ENCODE data around the gene RMC1. TPM values are rescaled to one million over a fixed set of nuclear protein-coding genes. Genes with fewer than 3 reads are reported as not detected.

RMC1 gene
- total and polyA plus RNA-seq, 2 of the 13 experiments (the other 11 are each of a cell fraction or from before 2014, with no cell fraction given), result 9.4 to 19.5 TPM

DNA sequence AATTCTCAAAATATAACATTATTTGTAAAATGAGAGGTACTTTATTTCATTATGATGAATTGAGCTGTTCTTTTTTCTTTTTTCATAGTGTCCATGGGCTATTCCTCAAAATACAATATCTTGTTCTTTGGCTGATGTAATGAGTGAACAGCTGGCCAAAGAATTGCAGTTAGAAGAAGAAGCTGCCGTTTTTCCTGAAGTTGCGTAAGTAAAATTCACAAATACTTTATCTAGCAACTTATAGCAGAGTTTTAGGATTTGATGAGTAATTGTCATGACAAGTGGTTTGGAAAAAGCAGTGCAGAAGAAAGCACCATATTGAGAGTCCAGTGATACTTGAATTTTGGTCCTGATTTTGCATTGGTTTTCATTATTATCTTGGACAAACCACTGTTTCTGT lies 40.4 kb upstream of the RMC1 start:
- H3K4me1 ChIP-seq (ENCODE audit: insufficient read depth, low read length), result peaks cover 40% of the 10 kb centered on the region
- no TSS peak for BruUV-seq (replicated peaks)
- WGBS (ENCODE audit: low lambda C conversion rate), result 91% methylated on average over 2 of the region's 2 CpGs
- ChIA-PET POLR2A (interaction anchor here (1.7 kb wide), 1 partner anchor 9 kb away, joined by 3 read pairs; the partner anchor contains the start of gene RIOK3), CTCF (ENCODE audit: low intra/inter-chr PET ratio, low total read pairs) (no interaction called here)
- FAIRE-seq, result no peak
- peaks cover 37% of the 10 kb centered on the region for H4K20me1 ChIP-seq (ENCODE audit: insufficient read depth, low read length)
- TF ChIP-seq, protein P1, sequence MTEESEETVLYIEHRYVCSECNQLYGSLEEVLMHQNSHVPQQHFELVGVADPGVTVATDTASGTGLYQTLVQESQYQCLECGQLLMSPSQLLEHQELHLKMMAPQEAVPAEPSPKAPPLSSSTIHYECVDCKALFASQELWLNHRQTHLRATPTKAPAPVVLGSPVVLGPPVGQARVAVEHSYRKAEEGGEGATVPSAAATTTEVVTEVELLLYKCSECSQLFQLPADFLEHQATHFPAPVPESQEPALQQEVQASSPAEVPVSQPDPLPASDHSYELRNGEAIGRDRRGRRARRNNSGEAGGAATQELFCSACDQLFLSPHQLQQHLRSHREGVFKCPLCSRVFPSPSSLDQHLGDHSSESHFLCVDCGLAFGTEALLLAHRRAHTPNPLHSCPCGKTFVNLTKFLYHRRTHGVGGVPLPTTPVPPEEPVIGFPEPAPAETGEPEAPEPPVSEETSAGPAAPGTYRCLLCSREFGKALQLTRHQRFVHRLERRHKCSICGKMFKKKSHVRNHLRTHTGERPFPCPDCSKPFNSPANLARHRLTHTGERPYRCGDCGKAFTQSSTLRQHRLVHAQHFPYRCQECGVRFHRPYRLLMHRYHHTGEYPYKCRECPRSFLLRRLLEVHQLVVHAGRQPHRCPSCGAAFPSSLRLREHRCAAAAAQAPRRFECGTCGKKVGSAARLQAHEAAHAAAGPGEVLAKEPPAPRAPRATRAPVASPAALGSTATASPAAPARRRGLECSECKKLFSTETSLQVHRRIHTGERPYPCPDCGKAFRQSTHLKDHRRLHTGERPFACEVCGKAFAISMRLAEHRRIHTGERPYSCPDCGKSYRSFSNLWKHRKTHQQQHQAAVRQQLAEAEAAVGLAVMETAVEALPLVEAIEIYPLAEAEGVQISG (CRISPR knock-in tag; IDR thresholded peaks at IDR 0.05), result no peak
- TF ChIP-seq PCBP1 (IDR thresholded peaks at IDR 0.05; ENCODE audit: borderline replicate concordance, low read depth, low read length), result no peak
- TF ChIP-seq FOXC1 (CRISPR knock-in tag; IDR thresholded peaks at IDR 0.05; ENCODE audit: borderline replicate concordance), result no peak
- TF ChIP-seq PTBP1 (IDR thresholded peaks at IDR 0.05; ENCODE audit: low read depth, low read length, poor library complexity, severe bottlenecking), result no peak
- TF ChIP-seq, protein P2, sequence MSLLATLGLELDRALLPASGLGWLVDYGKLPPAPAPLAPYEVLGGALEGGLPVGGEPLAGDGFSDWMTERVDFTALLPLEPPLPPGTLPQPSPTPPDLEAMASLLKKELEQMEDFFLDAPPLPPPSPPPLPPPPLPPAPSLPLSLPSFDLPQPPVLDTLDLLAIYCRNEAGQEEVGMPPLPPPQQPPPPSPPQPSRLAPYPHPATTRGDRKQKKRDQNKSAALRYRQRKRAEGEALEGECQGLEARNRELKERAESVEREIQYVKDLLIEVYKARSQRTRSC (CRISPR knock-in tag; IDR thresholded peaks at IDR 0.05; ENCODE audit: low read depth), result no peak
- TF ChIP-seq, protein P3, sequence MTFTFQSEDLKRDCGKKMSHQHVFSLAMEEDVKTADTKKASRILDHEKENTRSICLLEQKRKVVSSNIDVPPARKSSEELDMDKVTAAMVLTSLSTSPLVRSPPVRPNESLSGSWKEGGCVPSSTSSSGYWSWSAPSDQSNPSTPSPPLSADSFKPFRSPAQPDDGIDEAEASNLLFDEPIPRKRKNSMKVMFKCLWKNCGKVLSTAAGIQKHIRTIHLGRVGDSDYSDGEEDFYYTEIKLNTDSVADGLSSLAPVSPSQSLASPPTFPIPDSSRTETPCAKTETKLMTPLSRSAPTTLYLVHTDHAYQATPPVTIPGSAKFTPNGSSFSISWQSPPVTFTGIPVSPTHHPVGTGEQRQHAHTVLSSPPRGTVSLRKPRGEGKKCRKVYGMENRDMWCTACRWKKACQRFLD (CRISPR knock-in tag; IDR thresholded peaks at IDR 0.05; ENCODE audit: borderline replicate concordance), result no peak
- no peak for TF ChIP-seq ZKSCAN1 (IDR thresholded peaks at IDR 0.05; ENCODE audit: low read length)
- no peak for TF ChIP-seq EZH2 (conservative IDR thresholded peaks at IDR 0.05; ENCODE audit: low read depth, low read length)
- no peak for TF ChIP-seq THAP11 (CRISPR knock-in tag; IDR thresholded peaks at IDR 0.05)
- no peak for TF ChIP-seq ELF3 (CRISPR knock-in tag; IDR thresholded peaks at IDR 0.05)
- no peak for TF ChIP-seq ARNTL (CRISPR knock-in tag; IDR thresholded peaks at IDR 0.05)
- TF ChIP-seq SOX5 (CRISPR knock-in tag; IDR thresholded peaks at IDR 0.05; ENCODE audit: borderline replicate concordance), result no peak
- no peak for TF ChIP-seq ZNF703 (CRISPR knock-in tag; IDR thresholded peaks at IDR 0.05; ENCODE audit: borderline replicate concordance)
- no peak for TF ChIP-seq SRSF1 (optimal IDR thresholded peaks at IDR 0.05; ENCODE audit: low read depth, low read length)
- in situ Hi-C loops (cut with HindIII; ENCODE audit: extremely low pct_ligation_motif_present, low pct_unique_long_range_greater_than_20kb), result no loop called here
- peaks cover 45% of the 10 kb centered on the region for H3K79me2 ChIP-seq (ENCODE audit: insufficient read depth, low read length)
- no peak for ATAC-seq
- no peak overlapping the region for H3K4me2 ChIP-seq (ENCODE audit: low read depth, low read length)
- no peak overlapping the region for H3K4me3 ChIP-seq (replicated peaks in 1 of 3; ENCODE audit: insufficient read depth in 1 of 3, low read depth in 2 of 3, low read length in 3 of 3)
- H3K27ac ChIP-seq (ENCODE audit: extremely low read length, insufficient read depth, low read length), result no peak overlapping the region
- DNase-seq (ENCODE audit: low spot score), result no peak
- no peaks in the 10 kb centered on the region for H3K9me3 ChIP-seq (ENCODE audit: low read length)
- H2AFZ ChIP-seq (ENCODE audit: low read length), result no peak overlapping the region
- peaks cover 12 to 48% of the 10 kb centered on the region in 2 experiments for H3K36me3 ChIP-seq (replicated peaks in 1 of 2; ENCODE audit: control insufficient read depth in 1 of 2, insufficient read depth in 2 of 2, low read length in 2 of 2)
- intact Hi-C loops (cut with micrococcal nuclease; ENCODE audit: unreplicated experiment), result no loop called here
- no peaks in the 10 kb centered on the region for H3K27me3 ChIP-seq (ENCODE audit: control insufficient read depth in 1 of 2, insufficient read depth in 2 of 2, low read length in 2 of 2)
- H3K9ac ChIP-seq (ENCODE audit: insufficient read depth, low read depth, low read length), result no peak overlapping the region

Data from HepG2 (cell line).